ENCODE data around the gene ASTN2. TPM values are rescaled to one million over a fixed set of nuclear protein-coding genes. Genes with fewer than 3 reads are reported as not detected.
"Not testable (repeated sequence)": the region's sequence is repeated elsewhere in the genome, so short reads cannot be mapped to it uniquely, and the experiment has no call there.

ASTN2 gene
- polyA plus RNA-seq, 1 experiment, result 12.8 TPM

GRCh38 chr9:116925121-116925520 is 489.7 kb downstream of the ASTN2 start:
- H3K27me3 ChIP-seq (ENCODE audit: control insufficient read depth, insufficient read depth, low read length), result no peaks in the 10 kb centered on the region
- TF ChIP-seq CTCF (IDR thresholded peaks at IDR 0.05; ENCODE audit: insufficient read depth, low read depth, low read length), result no peak
- ChIA-PET POLR2A (no interaction called here), CTCF (interaction anchor here (1.5 to 1.7 kb wide), 2 partner anchors 20 to 65 kb away, joined by 3 to 7 read pairs; no protein-coding TSS in a partner anchor)
- DNase-seq (ENCODE audit: low read depth), result no peak
- no peaks in the 10 kb centered on the region for H3K36me3 ChIP-seq (ENCODE audit: control insufficient read depth, insufficient read depth, low read length)
- no peak overlapping the region for H3K4me3 ChIP-seq (ENCODE audit: low read depth, low read length)

- CTCF ChIA-PET, result interaction anchor here (1.5 to 1.7 kb wide), 2 partner anchors 20 to 64 kb away, joined by 3 to 7 read pairs; no protein-coding TSS in a partner anchor
- Histone ChIP-seq H3K36me3 (ENCODE audit: control insufficient read depth, insufficient read depth, low read length) (no peaks in the 10 kb centered on the region), H3K27me3 (ENCODE audit: control insufficient read depth, insufficient read depth, low read length) (no peaks in the 10 kb centered on the region), H3K4me3 (ENCODE audit: low read depth, low read length) (no peak overlapping the region)
- TF ChIP-seq CTCF (IDR thresholded peaks at IDR 0.05; ENCODE audit: insufficient read depth, low read depth, low read length), result no peak
- DNase-seq (ENCODE audit: low read depth), result no peak
- POLR2A ChIA-PET, result no interaction called here
Measured at GRCh38 chr9:116924462-116925110, 490.3 kb downstream of the ASTN2 start.

GRCh38 chr9:116917895-116918508 is 496.9 kb downstream of the ASTN2 start:
- CTCF ChIA-PET; H3K4me3 ChIP-seq (ENCODE audit: low read depth, low read length); DNase-seq (ENCODE audit: low read depth); POLR2A ChIA-PET; H3K27me3 ChIP-seq (ENCODE audit: control insufficient read depth, insufficient read depth, low read length); H3K36me3 ChIP-seq (ENCODE audit: control insufficient read depth, insufficient read depth, low read length): not testable (repeated sequence)

- TF ChIP-seq CTCF (IDR thresholded peaks at IDR 0.05; ENCODE audit: insufficient read depth, low read depth, low read length), result no peak
- Histone ChIP-seq H3K27me3 (ENCODE audit: control insufficient read depth, insufficient read depth, low read length) (no peaks in the 10 kb centered on the region), H3K36me3 (ENCODE audit: control insufficient read depth, insufficient read depth, low read length) (no peaks in the 10 kb centered on the region), H3K4me3 (ENCODE audit: low read depth, low read length) (no peak overlapping the region)
- DNase-seq (ENCODE audit: low read depth), result no peak
- CTCF ChIA-PET, result interaction anchor here (0.8 kb wide), 1 partner anchor 53 kb away, joined by 3 read pairs; no protein-coding TSS in a partner anchor
- POLR2A ChIA-PET, result no interaction called here
Measured at GRCh38 chr9:116913536-116913935, 501.3 kb downstream of the ASTN2 start.

- CTCF ChIA-PET, result no interaction called here
- DNase-seq (ENCODE audit: low read depth), result no peak
- no peaks in the 10 kb centered on the region for H3K36me3 ChIP-seq (ENCODE audit: control insufficient read depth, insufficient read depth, low read length)
- no peak for TF ChIP-seq CTCF (IDR thresholded peaks at IDR 0.05; ENCODE audit: insufficient read depth, low read depth, low read length)
- no peaks in the 10 kb centered on the region; the same call in 1 of the 2 replicates for H3K27me3 ChIP-seq (ENCODE audit: control insufficient read depth, insufficient read depth, low read length)
- POLR2A ChIA-PET, result no interaction called here
- H3K4me3 ChIP-seq (ENCODE audit: low read depth, low read length), result no peak overlapping the region
Measured at GRCh38 chr9:116910201-116910600, 504.7 kb downstream of the ASTN2 start.
